ENCODE results near the gene LCN15. TPM values are rescaled to one million over a fixed set of nuclear protein-coding genes. Genes with fewer than 3 reads are reported as not detected.
A peak's percentile ranks its signal among the peaks of the same experiment; 100 is the strongest.

LCN15 gene
- total RNA-seq, 1 donor from 2014 or later, result not detected

GRCh38 chr9:136742591-136743391 is 21.5 kb downstream of the LCN15 start, which contains the start of gene LCN10:
Gene LCN10 (minus strand): TSS chr9:136742940. CDS start chr9:136742903, 37 bp downstream.
- FAIRE-seq, result no peak
- peak; percentile 25 for TF ChIP-seq EZH2 (IDR thresholded peaks at IDR 0.05; ENCODE audit: insufficient read depth, low read length)
- TF ChIP-seq CTCF (IDR thresholded peaks at IDR 0.05; ENCODE audit: insufficient read depth, low read depth, low read length), result no peak

GRCh38 chr9:136741883-136742571 is 22.3 kb downstream of the LCN15 start:
- no peak overlapping the region for H3K4me3 Mint-ChIP-seq (ENCODE audit: unreplicated experiment)
- DNase-seq (ENCODE audit: low read depth) (no peak), FAIRE-seq (no peak)
- no peak overlapping the region for H3K4me2 ChIP-seq (ENCODE audit: low read length)
- no peak overlapping the region for H3K9ac ChIP-seq (ENCODE audit: low read length)
- H3K4me1 Mint-ChIP-seq (ENCODE audit: low read depth, unreplicated experiment), result no peaks in the 10 kb centered on the region
- no peaks in the 10 kb centered on the region for H4K20me1 ChIP-seq (ENCODE audit: insufficient read depth, low read length)
- peaks cover 12% of the 10 kb centered on the region for H3K27me3 Mint-ChIP-seq (ENCODE audit: low read depth, unreplicated experiment)
- no peaks in the 10 kb centered on the region for H3K79me2 ChIP-seq (ENCODE audit: insufficient read depth, low read length)
- H3K36me3 ChIP-seq (ENCODE audit: insufficient read depth, low read length), result no peaks in the 10 kb centered on the region
- no peaks in the 10 kb centered on the region for H3K36me3 Mint-ChIP-seq (ENCODE audit: low read depth, unreplicated experiment)
- no peak overlapping the region for H3K27ac Mint-ChIP-seq (ENCODE audit: unreplicated experiment)
- H3K27ac ChIP-seq (ENCODE audit: low read depth, low read length), result no peak overlapping the region
- no peaks in the 10 kb centered on the region for H3K9me3 ChIP-seq (ENCODE audit: insufficient read depth, low read depth, low read length)
- peaks cover 3% of the 10 kb centered on the region for H3K9me3 Mint-ChIP-seq (ENCODE audit: unreplicated experiment)
- no peak overlapping the region for H2AFZ ChIP-seq (ENCODE audit: low read depth, low read length)
- H3K4me3 ChIP-seq (ENCODE audit: insufficient read depth, low read depth, low read length), result no peak overlapping the region
- peaks cover 19% of the 10 kb centered on the region for H3K27me3 ChIP-seq (ENCODE audit: insufficient read depth, low read length)
- no peak for TF ChIP-seq CTCF (IDR thresholded peaks at IDR 0.05; ENCODE audit: insufficient read depth, low read depth, low read length)
- TF ChIP-seq EZH2 (IDR thresholded peaks at IDR 0.05; ENCODE audit: insufficient read depth, low read length), result peak; percentile 92
- no peaks in the 10 kb centered on the region for H3K4me1 ChIP-seq (ENCODE audit: insufficient read depth, low read length)

More at GRCh38 chr9:136742591-136743391, 21.5 kb downstream of the LCN15 start, which contains the start of gene LCN10:
- Mint-ChIP-seq H3K36me3 (ENCODE audit: low read depth, unreplicated experiment) (no peaks in the 10 kb centered on the region), H3K27me3 (ENCODE audit: low read depth, unreplicated experiment) (peaks cover 13% of the 10 kb centered on the region), H3K27ac (ENCODE audit: unreplicated experiment) (no peak within 1 kb of the TSS), H3K4me3 (ENCODE audit: unreplicated experiment) (no peak within 1 kb of the TSS), H3K4me1 (ENCODE audit: low read depth, unreplicated experiment) (no peaks in the 10 kb centered on the region), H3K9me3 (ENCODE audit: unreplicated experiment) (peaks cover 3% of the 10 kb centered on the region)
- Histone ChIP-seq H4K20me1 (ENCODE audit: insufficient read depth, low read length) (no peaks in the 10 kb centered on the region), H3K4me2 (ENCODE audit: low read length) (no peak within 1 kb of the TSS), H2AFZ (ENCODE audit: low read depth, low read length) (no peak within 1 kb of the TSS), H3K27me3 (ENCODE audit: insufficient read depth, low read length) (peaks cover 19% of the 10 kb centered on the region), H3K27ac (ENCODE audit: low read depth, low read length) (no peak within 1 kb of the TSS), H3K79me2 (ENCODE audit: insufficient read depth, low read length) (no peaks in the 10 kb centered on the region), H3K9ac (ENCODE audit: low read length) (no peak within 1 kb of the TSS), H3K36me3 (ENCODE audit: insufficient read depth, low read length) (no peaks in the 10 kb centered on the region), H3K4me1 (ENCODE audit: insufficient read depth, low read length) (no peaks in the 10 kb centered on the region), H3K4me3 (ENCODE audit: insufficient read depth, low read depth, low read length) (no peak within 1 kb of the TSS), H3K9me3 (ENCODE audit: insufficient read depth, low read depth, low read length) (no peaks in the 10 kb centered on the region)
- DNase-seq (ENCODE audit: low read depth), result no peak

Measured in astrocyte (in vitro differentiated cells and primary cell).